LNCaP clone FGC (cell line): Measurements from ENCODE around the gene ADAMTS16.

Experiments
- DNase-seq: peaks from one replicate; pipeline ENCODE4 v3.0.0-alpha.2; 2011; ENCODE audit warnings: low read depth
- H3K4me3 ChIP-seq: 2 replicates; pipeline ENCODE4 v1.5.1; 2011; ENCODE audit warnings: mild to moderate bottlenecking, low read depth, low read length, control low read depth
- TF ChIP-seq, protein P1 (sequence below): IDR thresholded peaks from 2 replicates; pipeline ENCODE4 v1.5.1; 2012; ENCODE audit warnings: mild to moderate bottlenecking; ENCODE audit not compliant: control insufficient read depth, insufficient read depth; ENCODE audit errors: extremely low read depth

The ADAMTS16 gene

GRCh38 chr5:5304361-5305020, 164.4 kb downstream of the ADAMTS16 start:
- TF ChIP-seq, protein P1, sequence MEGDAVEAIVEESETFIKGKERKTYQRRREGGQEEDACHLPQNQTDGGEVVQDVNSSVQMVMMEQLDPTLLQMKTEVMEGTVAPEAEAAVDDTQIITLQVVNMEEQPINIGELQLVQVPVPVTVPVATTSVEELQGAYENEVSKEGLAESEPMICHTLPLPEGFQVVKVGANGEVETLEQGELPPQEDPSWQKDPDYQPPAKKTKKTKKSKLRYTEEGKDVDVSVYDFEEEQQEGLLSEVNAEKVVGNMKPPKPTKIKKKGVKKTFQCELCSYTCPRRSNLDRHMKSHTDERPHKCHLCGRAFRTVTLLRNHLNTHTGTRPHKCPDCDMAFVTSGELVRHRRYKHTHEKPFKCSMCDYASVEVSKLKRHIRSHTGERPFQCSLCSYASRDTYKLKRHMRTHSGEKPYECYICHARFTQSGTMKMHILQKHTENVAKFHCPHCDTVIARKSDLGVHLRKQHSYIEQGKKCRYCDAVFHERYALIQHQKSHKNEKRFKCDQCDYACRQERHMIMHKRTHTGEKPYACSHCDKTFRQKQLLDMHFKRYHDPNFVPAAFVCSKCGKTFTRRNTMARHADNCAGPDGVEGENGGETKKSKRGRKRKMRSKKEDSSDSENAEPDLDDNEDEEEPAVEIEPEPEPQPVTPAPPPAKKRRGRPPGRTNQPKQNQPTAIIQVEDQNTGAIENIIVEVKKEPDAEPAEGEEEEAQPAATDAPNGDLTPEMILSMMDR: no peak
- DNase-seq: no peak

DNA sequence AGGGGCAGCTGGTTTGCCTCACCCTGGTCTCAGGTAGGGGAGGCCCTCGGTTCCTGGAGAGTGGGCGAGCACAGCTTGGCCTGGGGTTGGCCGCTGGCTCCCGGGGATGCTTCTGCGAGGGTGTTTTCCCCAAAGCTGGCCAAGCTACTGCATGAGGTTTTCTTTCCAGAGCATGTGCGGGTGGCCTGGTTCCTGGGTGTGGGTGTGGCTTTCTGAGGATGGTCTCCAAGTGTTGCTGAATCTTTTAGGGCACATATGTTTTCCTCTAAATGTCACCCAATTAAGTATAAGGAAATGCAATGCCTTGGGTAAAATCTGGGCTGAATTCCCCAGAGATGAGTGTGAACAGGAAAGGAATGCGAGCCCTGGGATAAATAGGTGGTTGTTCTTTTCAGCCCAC, 166.6 kb downstream of the ADAMTS16 start:
- H3K4me3 ChIP-seq: no peak overlapping the region
- DNase-seq: no peak
- TF ChIP-seq, protein P1: no peak

More at GRCh38 chr5:5304361-5305020, 164.4 kb downstream of the ADAMTS16 start:
- H3K4me3 ChIP-seq: no peak overlapping the region

- TF ChIP-seq, protein P1: no peak
- no peak for DNase-seq
- H3K4me3 ChIP-seq: no peak overlapping the region
These were observed 168.2 kb downstream of the ADAMTS16 start for GRCh38 chr5:5308319-5308718.

DNA sequence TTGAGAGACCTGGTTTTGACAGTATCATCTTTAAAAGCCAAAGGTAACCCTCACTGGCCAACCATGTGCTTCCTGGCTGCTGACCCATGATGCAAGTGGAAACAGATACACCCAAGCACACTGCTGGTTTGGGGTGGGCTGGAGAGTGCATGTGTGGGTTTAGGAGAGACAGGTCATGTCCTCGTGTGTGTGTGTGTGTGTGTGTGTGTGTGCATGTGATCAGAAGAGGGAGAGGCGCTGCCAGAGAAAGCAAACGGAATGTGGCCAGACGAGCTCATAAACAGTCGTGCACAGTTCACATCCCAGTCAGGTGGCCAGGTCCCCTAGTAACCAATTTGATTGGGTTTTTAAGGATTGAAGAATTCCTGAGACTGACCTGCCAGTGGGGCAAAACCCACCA, 169.5 kb downstream of the ADAMTS16 start:
- H3K4me3 ChIP-seq: no peak overlapping the region
- peak; percentile 26 for DNase-seq

GRCh38 chr5:5313101-5313635, 173.0 kb downstream of the ADAMTS16 start:
- H3K4me3 ChIP-seq: no peak overlapping the region
- DNase-seq: no peak
- TF ChIP-seq, protein P1: no peak

More for the DNA sequence above, 169.5 kb downstream of the ADAMTS16 start:
- TF ChIP-seq, protein P1: no peak

GRCh38 chr5:5314166-5314565, 174.0 kb downstream of the ADAMTS16 start:
- no peak overlapping the region for H3K4me3 ChIP-seq
- TF ChIP-seq, protein P1: no peak
- no peak for DNase-seq

DNA sequence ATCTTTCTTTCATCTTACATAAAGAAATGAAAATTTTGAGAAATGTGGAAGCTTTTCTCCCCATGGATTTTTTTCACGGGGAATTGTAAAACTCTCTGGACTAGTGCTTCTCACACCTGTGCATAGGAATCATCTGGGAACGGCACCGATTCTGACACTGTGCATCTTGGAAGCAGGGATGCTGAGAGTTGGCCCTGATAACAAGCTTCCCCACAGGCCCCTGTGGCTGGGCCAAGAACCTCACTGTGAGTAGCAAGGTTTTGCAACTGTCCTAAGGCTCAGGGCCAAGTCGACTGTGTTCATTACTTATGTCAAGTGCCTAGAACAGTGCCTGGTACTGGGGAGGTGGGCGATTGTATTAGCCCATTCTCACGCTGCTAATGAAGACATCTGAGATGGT, 174.5 kb downstream of the ADAMTS16 start:
- DNase-seq: no peak
- H3K4me3 ChIP-seq: no peak overlapping the region
- TF ChIP-seq, protein P1: no peak
